ENCODE data around the gene PRDM11. TPM values are rescaled to one million over a fixed set of nuclear protein-coding genes. Genes with fewer than 3 reads are reported as not detected.
A peak's percentile ranks its signal among the peaks of the same experiment; 100 is the strongest.

The PRDM11 gene
- total RNA-seq, 4 donors from 2014 or later: 26.4 to 57.2 (median 29.6) TPM

DNA sequence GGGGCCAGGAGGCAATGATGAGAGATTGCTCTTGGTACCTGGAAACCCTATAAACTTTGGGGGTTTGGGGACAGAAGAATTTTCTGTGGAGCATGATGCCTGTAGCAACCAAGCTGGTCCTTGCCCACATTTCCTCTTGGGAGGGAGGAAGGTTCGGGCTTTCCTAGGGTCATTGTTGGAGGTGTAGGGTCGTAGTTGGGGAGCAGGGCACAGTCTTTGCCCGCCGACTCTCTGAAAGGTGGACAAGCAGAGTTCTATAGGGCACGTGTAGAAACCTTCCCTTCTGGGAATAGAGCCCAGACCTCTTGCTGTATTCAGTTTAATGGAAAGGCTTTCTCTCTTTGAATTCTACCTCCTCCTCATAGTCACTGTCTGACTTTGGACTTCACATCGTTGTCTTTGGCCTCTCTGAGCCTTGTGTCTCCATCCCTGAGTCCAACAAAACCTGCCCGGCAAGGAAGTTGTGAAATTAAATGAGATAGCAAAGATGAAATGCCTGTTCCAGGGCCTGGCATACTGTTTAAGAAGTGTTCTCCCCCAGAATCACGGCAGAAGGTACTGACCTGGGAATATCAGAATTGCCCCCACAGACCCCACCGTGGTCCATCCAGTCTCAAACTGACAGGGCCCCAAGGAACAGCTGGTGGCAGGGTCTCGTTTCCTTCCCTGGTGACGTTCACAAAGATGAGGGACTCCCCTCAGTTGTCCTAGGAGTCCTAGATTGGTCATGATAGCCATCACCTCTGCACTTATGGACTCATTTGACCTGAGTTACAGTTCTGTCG is 1.6 kb downstream of the PRDM11 start:
- H3K9me3 ChIP-seq: no peaks in the 10 kb centered on the region
- no peaks in the 10 kb centered on the region for H3K36me3 ChIP-seq
- no peak for ATAC-seq
- TF ChIP-seq POLR2AphosphoS5 (IDR thresholded peaks at IDR 0.05) (no peak), POLR2A (IDR thresholded peaks at IDR 0.05) (no peak), EP300 (IDR thresholded peaks at IDR 0.05) (no peak)
- TF ChIP-seq, protein P1, sequence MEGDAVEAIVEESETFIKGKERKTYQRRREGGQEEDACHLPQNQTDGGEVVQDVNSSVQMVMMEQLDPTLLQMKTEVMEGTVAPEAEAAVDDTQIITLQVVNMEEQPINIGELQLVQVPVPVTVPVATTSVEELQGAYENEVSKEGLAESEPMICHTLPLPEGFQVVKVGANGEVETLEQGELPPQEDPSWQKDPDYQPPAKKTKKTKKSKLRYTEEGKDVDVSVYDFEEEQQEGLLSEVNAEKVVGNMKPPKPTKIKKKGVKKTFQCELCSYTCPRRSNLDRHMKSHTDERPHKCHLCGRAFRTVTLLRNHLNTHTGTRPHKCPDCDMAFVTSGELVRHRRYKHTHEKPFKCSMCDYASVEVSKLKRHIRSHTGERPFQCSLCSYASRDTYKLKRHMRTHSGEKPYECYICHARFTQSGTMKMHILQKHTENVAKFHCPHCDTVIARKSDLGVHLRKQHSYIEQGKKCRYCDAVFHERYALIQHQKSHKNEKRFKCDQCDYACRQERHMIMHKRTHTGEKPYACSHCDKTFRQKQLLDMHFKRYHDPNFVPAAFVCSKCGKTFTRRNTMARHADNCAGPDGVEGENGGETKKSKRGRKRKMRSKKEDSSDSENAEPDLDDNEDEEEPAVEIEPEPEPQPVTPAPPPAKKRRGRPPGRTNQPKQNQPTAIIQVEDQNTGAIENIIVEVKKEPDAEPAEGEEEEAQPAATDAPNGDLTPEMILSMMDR (IDR thresholded peaks at IDR 0.05): no peak
- peak overlapping the region; percentile 53 to 77 for H3K4me3 ChIP-seq
- H3K27me3 ChIP-seq: no peaks in the 10 kb centered on the region
- H3K4me1 ChIP-seq: peaks cover 0 to 47% (median 16%) of the 10 kb centered on the region in 3 donors
- peak overlapping the region in 3 of 4 donors; percentile 94 to 99 (median 99) for H3K27ac ChIP-seq
- WGBS, 2 donors (ENCODE audit: low coverage in 1 of 2): 45 to 49% methylated on average over 4 to 6 of the region's 12 CpGs

DNA sequence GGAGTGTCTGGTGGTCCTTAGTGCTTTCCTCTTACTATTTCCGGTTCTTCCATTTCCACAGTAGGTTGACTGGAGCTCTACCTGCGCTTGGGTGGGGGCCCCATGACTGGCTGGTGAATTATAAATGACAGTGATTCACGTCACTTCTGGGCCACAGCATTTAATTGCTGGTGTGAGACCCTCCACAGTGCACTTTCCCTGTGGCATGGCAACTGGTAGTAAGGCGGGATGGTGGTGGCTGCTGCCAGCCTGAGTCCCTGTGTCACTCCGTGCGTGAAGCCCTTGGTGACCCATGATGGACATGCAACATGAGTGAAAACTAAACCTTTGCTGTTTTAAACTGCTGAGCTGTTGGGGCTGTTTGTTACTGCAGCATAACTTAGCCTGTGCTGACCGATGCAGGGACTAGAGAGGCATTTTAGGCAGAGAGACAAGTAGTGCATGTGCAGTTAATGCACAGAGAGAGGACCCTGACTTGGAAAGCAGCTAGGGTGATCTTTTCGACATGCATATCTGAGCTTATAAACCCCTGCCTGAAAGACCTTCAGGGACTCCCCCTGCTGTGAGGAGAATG is 3.1 kb downstream of the PRDM11 start:
- H3K27ac ChIP-seq: no peak overlapping the region
- no peaks in the 10 kb centered on the region for H3K27me3 ChIP-seq
- no peaks in the 10 kb centered on the region for H3K36me3 ChIP-seq
- H3K4me1 ChIP-seq: peaks cover 0 to 62% (median 16%) of the 10 kb centered on the region in 3 donors
- no peak overlapping the region for H3K4me3 ChIP-seq
- H3K9me3 ChIP-seq: no peaks in the 10 kb centered on the region
- no peak for TF ChIP-seq POLR2AphosphoS5 (IDR thresholded peaks at IDR 0.05)
- TF ChIP-seq, protein P1 (IDR thresholded peaks at IDR 0.05): no peak
- TF ChIP-seq EP300 (IDR thresholded peaks at IDR 0.05): no peak
- no peak for TF ChIP-seq POLR2A (IDR thresholded peaks at IDR 0.05)
- ATAC-seq: no peak
- whole genome bisulfite sequencing, 2 donors (ENCODE audit: low coverage in 1 of 2): 80 to 100% methylated on average over 2 to 5 of the region's 8 CpGs

DNA sequence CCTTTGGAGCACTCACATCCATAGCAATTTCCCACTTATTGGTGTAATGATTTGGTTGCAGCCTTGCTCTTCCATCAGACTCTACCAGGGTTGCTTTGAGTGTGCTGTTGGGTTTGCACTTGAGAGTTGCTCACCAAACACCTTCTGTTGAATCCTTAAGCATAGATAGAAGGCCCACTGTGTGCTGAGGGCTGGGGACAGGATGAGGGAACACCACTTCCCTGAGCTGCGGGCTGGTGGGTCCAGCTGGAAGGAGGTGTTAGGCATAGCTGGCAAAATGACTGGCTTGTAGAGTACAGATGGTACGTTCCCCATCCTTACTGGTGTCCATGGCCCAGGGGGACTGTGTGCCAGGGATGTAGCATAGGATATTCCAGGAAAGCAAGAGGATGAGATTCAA is 3.9 kb downstream of the PRDM11 start:
- no peak for TF ChIP-seq POLR2A (IDR thresholded peaks at IDR 0.05)
- TF ChIP-seq, protein P1 (IDR thresholded peaks at IDR 0.05): no peak
- TF ChIP-seq POLR2AphosphoS5 (IDR thresholded peaks at IDR 0.05): no peak
- TF ChIP-seq EP300 (IDR thresholded peaks at IDR 0.05): no peak

DNA sequence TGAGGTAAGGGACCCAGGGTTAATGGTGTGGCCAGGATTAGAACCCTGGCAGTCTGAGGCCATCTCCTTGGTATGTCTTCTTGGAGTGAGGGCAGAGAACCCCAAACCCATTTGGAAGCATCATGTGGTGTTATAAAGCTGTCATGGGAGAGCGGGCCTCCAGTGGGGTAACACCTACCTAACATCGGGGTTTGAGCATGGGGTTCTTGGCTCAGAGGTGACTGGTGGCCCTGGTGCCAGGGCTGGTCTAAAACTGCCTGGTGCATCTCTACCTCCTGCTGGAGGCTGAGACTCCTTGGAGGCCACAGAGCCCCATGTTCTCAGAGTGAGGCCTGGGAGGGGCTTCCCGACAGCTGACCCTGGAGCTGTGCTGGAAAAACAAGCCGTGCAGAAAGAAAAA is 4.5 kb downstream of the PRDM11 start:
- no peak overlapping the region for H3K4me3 ChIP-seq
- H3K4me1 ChIP-seq: peaks cover 0 to 66% (median 19%) of the 10 kb centered on the region in 3 donors
- WGBS, 2 donors (ENCODE audit: low coverage in 1 of 2): 86% methylated on average over 3 of the region's 4 CpGs; no CpG with 5 or more reads in 1 of the 2 donors
- no peaks in the 10 kb centered on the region for H3K9me3 ChIP-seq
- no peak overlapping the region for H3K27ac ChIP-seq
- TF ChIP-seq POLR2AphosphoS5 (IDR thresholded peaks at IDR 0.05) (no peak), EP300 (IDR thresholded peaks at IDR 0.05) (no peak)
- TF ChIP-seq, protein P1 (IDR thresholded peaks at IDR 0.05): no peak
- H3K27me3 ChIP-seq: no peaks in the 10 kb centered on the region
- no peaks in the 10 kb centered on the region for H3K36me3 ChIP-seq
- ATAC-seq: no peak

More for the DNA sequence above, 3.9 kb downstream of the PRDM11 start:
- Histone ChIP-seq H3K4me3 (no peak overlapping the region), H3K4me1 (peaks cover 0 to 66% (median 23%) of the 10 kb centered on the region in 3 donors), H3K27me3 (no peaks in the 10 kb centered on the region), H3K9me3 (no peaks in the 10 kb centered on the region), H3K27ac (no peak overlapping the region), H3K36me3 (no peaks in the 10 kb centered on the region)
- ATAC-seq: no peak
- WGBS, 2 donors (ENCODE audit: low coverage in 1 of 2): no CpG with 5 or more reads among the region's 2 CpGs
